ENCODE results near the gene TMEM213. TPM values are rescaled to one million over a fixed set of nuclear protein-coding genes. Genes with fewer than 3 reads are reported as not detected.

The TMEM213 gene
- total RNA-seq, 1 donor from 2014 or later, result not detected

DNA sequence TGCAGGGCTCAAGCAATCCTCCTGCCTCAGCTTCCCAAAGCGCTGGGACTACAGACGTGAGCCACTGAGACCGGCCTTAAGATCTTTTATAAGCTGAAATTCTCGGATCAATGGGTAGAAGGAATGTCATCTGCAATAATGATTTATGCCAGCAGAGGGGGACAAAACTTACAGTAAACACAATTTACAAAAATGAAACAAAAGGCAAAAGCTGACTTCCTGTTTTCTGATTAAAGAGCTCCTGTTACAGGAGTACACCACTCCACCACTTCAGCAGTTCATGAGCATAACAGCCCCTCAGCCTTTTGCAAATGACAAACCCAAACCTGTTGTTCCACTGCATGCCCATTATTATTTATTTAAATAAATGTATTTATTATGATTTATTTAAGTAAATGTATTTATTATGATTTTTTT is 88.7 kb downstream of the TMEM213 start:
- Histone ChIP-seq H3K4me2 (ENCODE audit: low read length) (no peak overlapping the region), H3K27me3 (ENCODE audit: insufficient read depth, low read length) (no peaks in the 10 kb centered on the region), H3K4me3 (ENCODE audit: insufficient read depth, low read depth, low read length) (no peak overlapping the region), H3K9me3 (ENCODE audit: insufficient read depth, low read depth, low read length) (no peaks in the 10 kb centered on the region), H3K36me3 (ENCODE audit: insufficient read depth, low read length) (no peaks in the 10 kb centered on the region), H3K79me2 (ENCODE audit: insufficient read depth, low read length) (no peaks in the 10 kb centered on the region), H3K27ac (ENCODE audit: low read depth, low read length) (no peak overlapping the region), H3K4me1 (ENCODE audit: insufficient read depth, low read length) (peaks cover 20% of the 10 kb centered on the region), H2AFZ (ENCODE audit: low read depth, low read length) (no peak overlapping the region), H4K20me1 (ENCODE audit: insufficient read depth, low read length) (no peaks in the 10 kb centered on the region), H3K9ac (ENCODE audit: low read length) (no peak overlapping the region)
- no peak overlapping the region for H3K27ac Mint-ChIP-seq (ENCODE audit: unreplicated experiment)
- TF ChIP-seq, protein P1, sequence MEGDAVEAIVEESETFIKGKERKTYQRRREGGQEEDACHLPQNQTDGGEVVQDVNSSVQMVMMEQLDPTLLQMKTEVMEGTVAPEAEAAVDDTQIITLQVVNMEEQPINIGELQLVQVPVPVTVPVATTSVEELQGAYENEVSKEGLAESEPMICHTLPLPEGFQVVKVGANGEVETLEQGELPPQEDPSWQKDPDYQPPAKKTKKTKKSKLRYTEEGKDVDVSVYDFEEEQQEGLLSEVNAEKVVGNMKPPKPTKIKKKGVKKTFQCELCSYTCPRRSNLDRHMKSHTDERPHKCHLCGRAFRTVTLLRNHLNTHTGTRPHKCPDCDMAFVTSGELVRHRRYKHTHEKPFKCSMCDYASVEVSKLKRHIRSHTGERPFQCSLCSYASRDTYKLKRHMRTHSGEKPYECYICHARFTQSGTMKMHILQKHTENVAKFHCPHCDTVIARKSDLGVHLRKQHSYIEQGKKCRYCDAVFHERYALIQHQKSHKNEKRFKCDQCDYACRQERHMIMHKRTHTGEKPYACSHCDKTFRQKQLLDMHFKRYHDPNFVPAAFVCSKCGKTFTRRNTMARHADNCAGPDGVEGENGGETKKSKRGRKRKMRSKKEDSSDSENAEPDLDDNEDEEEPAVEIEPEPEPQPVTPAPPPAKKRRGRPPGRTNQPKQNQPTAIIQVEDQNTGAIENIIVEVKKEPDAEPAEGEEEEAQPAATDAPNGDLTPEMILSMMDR (IDR thresholded peaks at IDR 0.05; ENCODE audit: insufficient read depth, low read depth, low read length), result peak; percentile 67
- TF ChIP-seq EZH2 (IDR thresholded peaks at IDR 0.05; ENCODE audit: insufficient read depth, low read length), result no peak
- FAIRE-seq (no peak), DNase-seq (ENCODE audit: low read depth) (peak; percentile 39)
- no peak overlapping the region for H3K4me3 Mint-ChIP-seq (ENCODE audit: unreplicated experiment)
- H3K9me3 Mint-ChIP-seq (ENCODE audit: unreplicated experiment), result peaks cover 2% of the 10 kb centered on the region
- peaks cover 7% of the 10 kb centered on the region for H3K36me3 Mint-ChIP-seq (ENCODE audit: low read depth, unreplicated experiment)
- no peaks in the 10 kb centered on the region for H3K27me3 Mint-ChIP-seq (ENCODE audit: low read depth, unreplicated experiment)
- H3K4me1 Mint-ChIP-seq (ENCODE audit: low read depth, unreplicated experiment), result peaks cover 14% of the 10 kb centered on the region

DNA sequence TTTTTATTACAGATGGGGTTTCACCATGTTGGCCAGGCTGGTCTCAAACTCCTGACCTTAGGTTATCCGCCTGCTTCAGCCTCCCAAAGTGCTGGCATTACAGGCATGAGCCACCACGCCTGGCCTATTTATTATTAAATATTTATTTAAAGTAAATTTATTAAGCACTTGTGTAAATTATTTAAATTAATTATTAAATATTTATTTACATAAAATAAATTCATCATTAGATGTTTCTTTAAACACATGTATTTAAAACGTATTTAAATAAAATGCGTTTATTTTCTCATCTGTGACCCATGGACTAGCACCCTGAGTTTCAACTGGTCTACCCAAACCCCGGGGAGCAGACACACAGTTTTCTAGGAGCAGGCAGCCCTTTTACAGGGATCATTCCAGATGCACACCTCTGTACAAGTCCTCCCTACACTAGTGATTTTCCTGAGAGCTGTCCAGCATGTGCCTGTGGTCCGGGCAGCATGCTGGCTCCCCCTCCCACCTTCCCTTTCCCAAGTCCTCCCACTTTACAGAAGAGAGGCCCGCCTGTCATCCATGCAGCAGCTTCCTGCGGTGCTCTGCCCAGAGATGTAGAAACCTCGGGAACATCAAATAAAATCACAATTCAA is 89.4 kb downstream of the TMEM213 start:
- no peaks in the 10 kb centered on the region for H3K27me3 Mint-ChIP-seq (ENCODE audit: low read depth, unreplicated experiment)
- no peak for DNase-seq (ENCODE audit: low read depth)
- no peaks in the 10 kb centered on the region for H3K9me3 ChIP-seq (ENCODE audit: insufficient read depth, low read depth, low read length)
- H2AFZ ChIP-seq (ENCODE audit: low read depth, low read length), result no peak overlapping the region
- no peak overlapping the region for H3K27ac ChIP-seq (ENCODE audit: low read depth, low read length)
- no peaks in the 10 kb centered on the region for H3K27me3 ChIP-seq (ENCODE audit: insufficient read depth, low read length)
- TF ChIP-seq, protein P1 (IDR thresholded peaks at IDR 0.05; ENCODE audit: insufficient read depth, low read depth, low read length), result no peak
- TF ChIP-seq EZH2 (IDR thresholded peaks at IDR 0.05; ENCODE audit: insufficient read depth, low read length), result no peak
- H3K4me1 ChIP-seq (ENCODE audit: insufficient read depth, low read length), result peaks cover 20% of the 10 kb centered on the region
- H3K4me1 Mint-ChIP-seq (ENCODE audit: low read depth, unreplicated experiment), result peaks cover 11% of the 10 kb centered on the region
- no peaks in the 10 kb centered on the region for H4K20me1 ChIP-seq (ENCODE audit: insufficient read depth, low read length)
- no peak overlapping the region for H3K4me3 Mint-ChIP-seq (ENCODE audit: unreplicated experiment)
- FAIRE-seq, result no peak
- H3K27ac Mint-ChIP-seq (ENCODE audit: unreplicated experiment), result no peak overlapping the region
- H3K79me2 ChIP-seq (ENCODE audit: insufficient read depth, low read length), result no peaks in the 10 kb centered on the region
- peaks cover 2% of the 10 kb centered on the region for H3K9me3 Mint-ChIP-seq (ENCODE audit: unreplicated experiment)
- H3K4me2 ChIP-seq (ENCODE audit: low read length), result no peak overlapping the region
- H3K36me3 Mint-ChIP-seq (ENCODE audit: low read depth, unreplicated experiment), result peaks cover 7% of the 10 kb centered on the region
- no peak overlapping the region for H3K4me3 ChIP-seq (ENCODE audit: insufficient read depth, low read depth, low read length)
- H3K36me3 ChIP-seq (ENCODE audit: insufficient read depth, low read length), result no peaks in the 10 kb centered on the region
- H3K9ac ChIP-seq (ENCODE audit: low read length), result no peak overlapping the region

Other genes starting within 250 kb of the TMEM213 start
- gene SVOPL, start 96.6 kb upstream of the TMEM213 start, total RNA-seq, result 0.34 and 0.48 TPM in 2 replicates
- 0.19 and 0.25 TPM in 2 replicates for gene ATP6V0A4, start 202 bp downstream of the TMEM213 start, total RNA-seq
- 10.3 and 11.1 TPM in 2 replicates for gene KIAA1549, start 183.4 kb downstream of the TMEM213 start, total RNA-seq
- gene ZC3HAV1L, start 238.0 kb downstream of the TMEM213 start, total RNA-seq, result 11.9 and 12.3 TPM in 2 replicates